ENCODE data around the gene ERF.

Gene ERF

GRCh38 chr19:42272989-42273406 lies 18.1 kb upstream of the ERF start:
- Histone ChIP-seq H3K9me3 (no peaks in the 10 kb centered on the region), H3K4me1 (ENCODE audit: control insufficient read depth in 1 of 2, insufficient read depth in 1 of 2, low read depth in 1 of 2, low read length in 1 of 2) (peaks cover 25 to 38% of the 10 kb centered on the region in 2 experiments), H3K36me3 (peaks cover 51% of the 10 kb centered on the region), H3K27ac (peak overlapping the region; percentile 7), H3K27me3 (no peaks in the 10 kb centered on the region), H3K4me3 (ENCODE audit: low read depth in 1 of 2, low read length in 1 of 2) (no peak overlapping the region)
- TF ChIP-seq CTCF (IDR thresholded peaks at IDR 0.05), result no peak

- no peak overlapping the region for H3K4me3 ChIP-seq (ENCODE audit: low read depth in 1 of 2, low read length in 1 of 2)
- no peaks in the 10 kb centered on the region for H3K27me3 ChIP-seq
- peak overlapping the region; percentile 7 for H3K27ac ChIP-seq
- no peak for TF ChIP-seq CTCF (IDR thresholded peaks at IDR 0.05)
- H3K36me3 ChIP-seq, result peaks cover 51% of the 10 kb centered on the region
- H3K4me1 ChIP-seq (ENCODE audit: control insufficient read depth in 1 of 2, insufficient read depth in 1 of 2, low read depth in 1 of 2, low read length in 1 of 2), result peaks cover 29 to 43% of the 10 kb centered on the region in 2 experiments
- no peaks in the 10 kb centered on the region for H3K9me3 ChIP-seq
These were observed 17.6 kb upstream of the ERF start for GRCh38 chr19:42272535-42272897.

- H3K9me3 ChIP-seq, result no peaks in the 10 kb centered on the region
- no peaks in the 10 kb centered on the region for H3K27me3 ChIP-seq
- TF ChIP-seq CTCF (IDR thresholded peaks at IDR 0.05), result no peak
- peaks cover 50% of the 10 kb centered on the region for H3K36me3 ChIP-seq
- peak overlapping the region; percentile 99 for H3K27ac ChIP-seq
- H3K4me1 ChIP-seq (ENCODE audit: control insufficient read depth in 1 of 2, insufficient read depth in 1 of 2, low read depth in 1 of 2, low read length in 1 of 2), result peaks cover 32 to 47% of the 10 kb centered on the region in 2 experiments
- no peak overlapping the region for H3K4me3 ChIP-seq (ENCODE audit: low read depth in 1 of 2, low read length in 1 of 2)
These were observed 17.1 kb upstream of the ERF start for GRCh38 chr19:42271861-42272534.

DNA sequence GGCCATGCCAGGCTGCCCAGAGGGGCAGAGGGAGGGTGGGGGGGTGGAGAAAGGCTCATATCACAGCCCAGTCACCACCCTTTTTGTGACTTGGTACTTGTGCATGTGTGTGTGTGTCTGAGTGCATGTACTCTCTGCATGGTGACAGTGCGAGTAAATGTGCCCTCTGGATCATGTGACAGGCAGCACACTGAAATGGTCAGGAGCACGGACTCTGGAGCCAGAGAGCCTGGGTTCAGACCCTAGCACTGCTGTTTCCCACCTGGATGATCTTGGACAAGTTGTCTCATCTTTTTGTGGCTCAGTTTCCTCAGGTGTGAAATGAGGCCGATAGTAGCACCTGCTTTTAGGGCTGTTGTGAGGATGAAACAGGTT lies 16.1 kb upstream of the ERF start:
- peak overlapping the region; percentile 72 to 83 for H3K4me3 ChIP-seq (ENCODE audit: low read depth in 1 of 2, low read length in 1 of 2)
- H3K27me3 ChIP-seq, result no peaks in the 10 kb centered on the region
- H3K4me1 ChIP-seq (ENCODE audit: control insufficient read depth in 1 of 2, insufficient read depth in 1 of 2, low read depth in 1 of 2, low read length in 1 of 2), result peaks cover 32 to 41% of the 10 kb centered on the region in 2 experiments
- H3K9me3 ChIP-seq, result no peaks in the 10 kb centered on the region
- peak overlapping the region; percentile 99 for H3K27ac ChIP-seq
- TF ChIP-seq CTCF (IDR thresholded peaks at IDR 0.05), result no peak
- peaks cover 40% of the 10 kb centered on the region for H3K36me3 ChIP-seq

- Histone ChIP-seq H3K4me1 (ENCODE audit: control insufficient read depth in 1 of 2, insufficient read depth in 1 of 2, low read depth in 1 of 2, low read length in 1 of 2) (peaks cover 32 to 39% of the 10 kb centered on the region in 2 experiments), H3K27me3 (no peaks in the 10 kb centered on the region), H3K4me3 (ENCODE audit: low read depth in 1 of 2, low read length in 1 of 2) (peak overlapping the region; percentile 72 to 83), H3K27ac (peak overlapping the region; percentile 99), H3K36me3 (peaks cover 39% of the 10 kb centered on the region), H3K9me3 (no peaks in the 10 kb centered on the region)
- peak; percentile 29 for TF ChIP-seq CTCF (IDR thresholded peaks at IDR 0.05)
These were observed 15.6 kb upstream of the ERF start for GRCh38 chr19:42270346-42271044.

All from neutrophil (primary cell).